Suprapubic skin (tissue), 3 donors: ENCODE results near the gene NDUFC2.

Experiments
- CTCF ChIP-seq, 2 donors: fragments of 200-600 bp in 1 of 2; fragments of 450-650 bp in 1 of 2; sonication (generic) in 1 of 2; IDR thresholded peaks; one replicate each; pipeline ENCODE4 v1.5.1; 2016 to 2019; ENCODE audit warnings: antibody characterized with exemption in 2 of 2, mild to moderate bottlenecking in 1 of 2, moderate library complexity in 1 of 2
- POLR2A ChIP-seq, 2 donors: fragments of 450-650 bp; IDR thresholded peaks; one replicate each; pipeline ENCODE4 v1.6.1; 2017; ENCODE audit warnings: antibody characterized with exemption in 2 of 2, mild to moderate bottlenecking in 2 of 2, moderate library complexity in 2 of 2

GRCh38 chr11:78050964-78051831 lies 28.5 kb downstream of the NDUFC2 start:
- TF ChIP-seq CTCF (IDR thresholded peaks at IDR 0.05) (no peak), POLR2A (IDR thresholded peaks at IDR 0.05) (no peak)
